Measurements from ENCODE around the gene SH3GL2.

SH3GL2 gene

GRCh38 chr9:17578911-17579793, at the start of gene SH3GL2:
SH3GL2 (plus strand) TSS chr9:17579066.
- DNase-seq: peak; percentile 79

GRCh38 chr9:17531642-17532254, 47.1 kb upstream of the SH3GL2 start:
- peak; percentile 5 for DNase-seq

GRCh38 chr9:17532461-17532860, 46.4 kb upstream of the SH3GL2 start:
- DNase-seq: no peak

GRCh38 chr9:17535176-17535575, 43.7 kb upstream of the SH3GL2 start:
- DNase-seq: no peak

- DNase-seq: no peak
Measured at GRCh38 chr9:17536027-17536426, 42.8 kb upstream of the SH3GL2 start.

- no peak for DNase-seq
Measured at GRCh38 chr9:17551023-17551422, 27.8 kb upstream of the SH3GL2 start.

GRCh38 chr9:17555362-17556054, 23.4 kb upstream of the SH3GL2 start:
- DNase-seq: no peak

GRCh38 chr9:17556255-17556654, 22.6 kb upstream of the SH3GL2 start:
- DNase-seq: no peak

GRCh38 chr9:17556935-17557334, 21.9 kb upstream of the SH3GL2 start:
- DNase-seq: no peak

GRCh38 chr9:17571825-17572224, 7.0 kb upstream of the SH3GL2 start:
- DNase-seq: no peak

- DNase-seq: no peak
Measured at GRCh38 chr9:17574342-17574741, 4.5 kb upstream of the SH3GL2 start.

- no peak for DNase-seq
Measured at GRCh38 chr9:17578577-17578910, 322 bp upstream of the SH3GL2 start.

- no peak for DNase-seq
Measured at GRCh38 chr9:17580119-17580518, 1.3 kb downstream of the SH3GL2 start.

- DNase-seq: no peak
Measured at GRCh38 chr9:17587113-17587512, 8.2 kb downstream of the SH3GL2 start.

GRCh38 chr9:17588395-17588794, 9.5 kb downstream of the SH3GL2 start:
- DNase-seq: no peak

- no peak for DNase-seq
Measured at GRCh38 chr9:17588941-17589340, 10.1 kb downstream of the SH3GL2 start.

- no peak for DNase-seq
Measured at GRCh38 chr9:17589771-17590170, 10.9 kb downstream of the SH3GL2 start.

GRCh38 chr9:17594961-17595360, 16.1 kb downstream of the SH3GL2 start:
- DNase-seq: no peak

GRCh38 chr9:17597977-17598376, 19.1 kb downstream of the SH3GL2 start:
- DNase-seq: peak; percentile 44

- DNase-seq: no peak
Measured at GRCh38 chr9:17600962-17601593, 22.2 kb downstream of the SH3GL2 start.

GRCh38 chr9:17604556-17604955, 25.7 kb downstream of the SH3GL2 start:
- DNase-seq: no peak

- no peak for DNase-seq
Measured at GRCh38 chr9:17609312-17610005, 30.6 kb downstream of the SH3GL2 start.

- DNase-seq: no peak
Measured at GRCh38 chr9:17611342-17611741, 32.5 kb downstream of the SH3GL2 start.
